HepG2 (cell line): ENCODE results near the gene FTCD. TPM values are rescaled to one million over a fixed set of nuclear protein-coding genes. Genes with fewer than 3 reads are reported as not detected.
A peak's percentile ranks its signal among the peaks of the same experiment; 100 is the strongest.

Experiments used
- ATAC-seq: fragments of 200-7000 bp; cut with Tn5 transposase; 3 replicates; pipeline ENCODE4 v1.9.1; 2020; ENCODE audit warnings: mild to moderate bottlenecking, moderate library complexity
- BruUV-seq: library from RNA; stranded (reverse); fragments of 400-500 nt; replicated peaks from 2 replicates; lab custom pipeline; 2021; lab: Mats Ljungman, UMichigan
- CTCF ChIA-PET: fragments of 300-600 bp; formaldehyde crosslinking; extraction: SDS; loops from one replicate; lab custom pipeline; 2021; ENCODE audit warnings: low total read pairs, inconsistent platforms, low intra/inter-chr PET ratio; lab: Yijun Ruan, JAX
- POLR2A ChIA-PET: fragments of 350-600 bp; sonication (Branson Sonifier 250); formaldehyde crosslinking; loops from one replicate; lab custom pipeline; 2020; ENCODE audit warnings: antibody characterized with exemption, inconsistent platforms; lab: Yijun Ruan, JAX
- DNase-seq: peaks from one replicate; pipeline ENCODE4 v3.0.0-alpha.2; 2015; ENCODE audit warnings: low spot score
- FAIRE-seq: peaks from 3 replicates; lab custom pipeline; 2011; peaks lifted over from hg19 to GRCh38; lab: Jason Lieb, UNC
- H2AFZ ChIP-seq: one replicate; pipeline ENCODE4 v1.6.1; 2011; ENCODE audit warnings: low read length, inconsistent platforms
- H3K27ac ChIP-seq: fragments of 300-600 bp; 3 replicates; pipeline ENCODE4 v1.8.0; 2011; ENCODE audit warnings: mixed run types, mild to moderate bottlenecking, mixed read lengths, low read length, inconsistent platforms; ENCODE audit not compliant: insufficient read depth; ENCODE audit errors: extremely low read length
- H3K27me3 ChIP-seq, 2 experiments: fragments of 200-600 bp in 1 of 2; 2 replicates in 1 of 2; 3 replicates in 1 of 2; pipeline versions ENCODE4 v1.6.0 to v1.8.0; 2011; ENCODE audit warnings: low read length in 2 of 2, mild to moderate bottlenecking in 2 of 2, moderate library complexity in 2 of 2, inconsistent platforms in 1 of 2; ENCODE audit not compliant: insufficient read depth in 2 of 2, control insufficient read depth in 1 of 2
- H3K36me3 ChIP-seq, 2 experiments: fragments of 200-600 bp in 1 of 2; replicated peaks in 1 of 2; 2 replicates in 1 of 2; 3 replicates in 1 of 2; pipeline versions ENCODE4 v1.5.1 to v1.8.0; 2011; ENCODE audit warnings: low read length in 2 of 2, inconsistent platforms in 1 of 2; ENCODE audit not compliant: insufficient read depth in 2 of 2, control insufficient read depth in 1 of 2
- H3K4me1 ChIP-seq: 2 replicates; pipeline ENCODE4 v1.5.1; 2012; ENCODE audit warnings: low read length, inconsistent platforms; ENCODE audit not compliant: insufficient read depth
- H3K4me2 ChIP-seq: 2 replicates; pipeline ENCODE4 v1.6.0; 2011; ENCODE audit warnings: low read depth, low read length, inconsistent platforms
- H3K4me3 ChIP-seq, 3 experiments: fragments of 200-600 bp in 1 of 3; sonication (generic), shearing (Covaris generic) in 1 of 3; replicated peaks in 1 of 3; 2 replicates each; pipeline ENCODE4 v1.5.1; 2011 to 2016; ENCODE audit warnings: low read length in 3 of 3, inconsistent platforms in 2 of 3, low read depth in 2 of 3, mild to moderate bottlenecking in 2 of 3, control low read depth in 1 of 3, mixed read lengths in 1 of 3; ENCODE audit not compliant: insufficient read depth in 1 of 3
- H3K79me2 ChIP-seq: one replicate; pipeline ENCODE4 v1.6.1; 2011; ENCODE audit warnings: low read length, inconsistent platforms; ENCODE audit not compliant: insufficient read depth
- H3K9ac ChIP-seq: 2 replicates; pipeline ENCODE4 v1.6.0; 2011; ENCODE audit warnings: mild to moderate bottlenecking, low read depth, low read length, inconsistent platforms; ENCODE audit not compliant: insufficient read depth
- H3K9me3 ChIP-seq: 2 replicates; pipeline ENCODE4 v1.5.1; 2012; ENCODE audit warnings: mild to moderate bottlenecking, low read length
- H4K20me1 ChIP-seq: 2 replicates; pipeline ENCODE4 v1.6.0; 2011; ENCODE audit warnings: inconsistent platforms, mild to moderate bottlenecking, low read length, moderate library complexity; ENCODE audit not compliant: insufficient read depth
- ATF7-NPFF ChIP-seq: sonication (generic); formaldehyde crosslinking; IDR thresholded peaks from 2 replicates; pipeline ENCODE4 v1.8.1; 2023; ENCODE audit warnings: mild to moderate bottlenecking, low read depth, missing genetic modification reagents, moderate library complexity
- FOXC1 ChIP-seq: sonication (generic); formaldehyde crosslinking; IDR thresholded peaks from 2 replicates; pipeline ENCODE4 v1.8.0; 2022; ENCODE audit warnings: mild to moderate bottlenecking, missing genetic modification reagents, borderline replicate concordance
- HNF4A ChIP-seq: sonication (generic); formaldehyde crosslinking; IDR thresholded peaks from 2 replicates; pipeline ENCODE4 v1.4.0; 2020; ENCODE audit warnings: missing genetic modification reagents
- POLR2G ChIP-seq: fragments of 200-400 bp; formaldehyde crosslinking; IDR thresholded peaks from 2 replicates; pipeline ENCODE4 v1.6.1; 2018; ENCODE audit warnings: mild to moderate bottlenecking, low read depth, low read length, moderate library complexity
- RORA ChIP-seq: sonication (generic); formaldehyde crosslinking; IDR thresholded peaks from 2 replicates; pipeline ENCODE4 v1.5.0; 2020; ENCODE audit warnings: mild to moderate bottlenecking, missing genetic modification reagents, moderate library complexity
- SOX5 ChIP-seq: IDR thresholded peaks from 2 replicates; pipeline ENCODE4 v1.6.1; 2016; ENCODE audit warnings: borderline replicate concordance
- YEATS2 ChIP-seq: sonication (generic); formaldehyde crosslinking; IDR thresholded peaks from 2 replicates; pipeline ENCODE4 v1.4.0; 2020; ENCODE audit warnings: missing genetic modification reagents, borderline replicate concordance
- ZBTB14 ChIP-seq: sonication (generic); formaldehyde crosslinking; IDR thresholded peaks from 2 replicates; pipeline ENCODE4 v1.4.0; 2020; ENCODE audit warnings: missing genetic modification reagents
- ZMYM2 ChIP-seq: sonication (generic); formaldehyde crosslinking; IDR thresholded peaks from 2 replicates; pipeline ENCODE4 v1.8.0; 2022; ENCODE audit warnings: mild to moderate bottlenecking, missing genetic modification reagents
- ZNF556 ChIP-seq: sonication (generic); formaldehyde crosslinking; IDR thresholded peaks from 2 replicates; pipeline ENCODE4 v1.4.0; 2020; ENCODE audit warnings: mild to moderate bottlenecking, missing genetic modification reagents, borderline replicate concordance
- WGBS: methylation state at CpG from one replicate; pipeline ENCODE4 v1.1.6; 2017; ENCODE audit warnings: low lambda C conversion rate; 5-methylcytosine and 5-hydroxymethylcytosine counted together
- in situ Hi-C: cut with HindIII; loops from 2 replicates; pipeline ENCODE4 v1.10.0; 2017; ENCODE audit warnings: low pct_unique_long_range_greater_than_20kb; ENCODE audit not compliant: extremely low pct_ligation_motif_present
- intact Hi-C: fragments of 100-400 bp; cut with micrococcal nuclease; formaldehyde crosslinking; loops from one replicate; pipeline ENCODE4 v1.10.0; 2022; ENCODE audit not compliant: unreplicated experiment
- polyA plus RNA-seq, 8 experiments: library from polyadenylated mRNA; depleted of rRNA in 3 of 8; stranded (reverse) in 7 of 8; unstranded in 1 of 8; fragments of >200 nt; fragmentation: Illumina TruSeq in 4 of 8; extraction: Trizol in 4 of 8; gene quantifications; 2 replicates each; pipeline versions ENCODE4 v1.2.1 to v1.2.3, GENCODE V29; 2011 to 2016; ENCODE audit warnings: low read depth in 4 of 8, missing spikeins in 1 of 8, mixed read lengths in 1 of 8; ENCODE audit not compliant: insufficient read depth in 1 of 8
- total RNA-seq, 5 experiments: library from RNA; depleted of rRNA; stranded (reverse); fragments of >200 nt; fragmentation: Illumina TruSeq; extraction: Trizol; gene quantifications; 2 replicates each; pipeline ENCODE4 v1.2.3, GENCODE V29; 2016; ENCODE audit warnings: low read depth in 1 of 5
- TF ChIP-seq, protein P1 (sequence below): sonication (generic); formaldehyde crosslinking; IDR thresholded peaks from 2 replicates; pipeline ENCODE4 v1.5.0; 2020; ENCODE audit warnings: mild to moderate bottlenecking, missing genetic modification reagents, borderline replicate concordance
- TF ChIP-seq, protein P2 (sequence below): sonication (generic); formaldehyde crosslinking; IDR thresholded peaks from 2 replicates; pipeline ENCODE4 v1.9.0; 2021; ENCODE audit warnings: missing genetic modification reagents, mild to moderate bottlenecking, borderline replicate concordance
- TF ChIP-seq, protein P3 (sequence below): sonication (generic); formaldehyde crosslinking; IDR thresholded peaks from 2 replicates; pipeline ENCODE4 v1.5.0; 2020; ENCODE audit warnings: mild to moderate bottlenecking, low read depth, missing genetic modification reagents, borderline replicate concordance

Gene FTCD
- total and polyA plus RNA-seq, 2 of the 13 experiments (the other 11 are each of a cell fraction or from before 2014, with no cell fraction given) = 75.7 to 105 TPM

DNA sequence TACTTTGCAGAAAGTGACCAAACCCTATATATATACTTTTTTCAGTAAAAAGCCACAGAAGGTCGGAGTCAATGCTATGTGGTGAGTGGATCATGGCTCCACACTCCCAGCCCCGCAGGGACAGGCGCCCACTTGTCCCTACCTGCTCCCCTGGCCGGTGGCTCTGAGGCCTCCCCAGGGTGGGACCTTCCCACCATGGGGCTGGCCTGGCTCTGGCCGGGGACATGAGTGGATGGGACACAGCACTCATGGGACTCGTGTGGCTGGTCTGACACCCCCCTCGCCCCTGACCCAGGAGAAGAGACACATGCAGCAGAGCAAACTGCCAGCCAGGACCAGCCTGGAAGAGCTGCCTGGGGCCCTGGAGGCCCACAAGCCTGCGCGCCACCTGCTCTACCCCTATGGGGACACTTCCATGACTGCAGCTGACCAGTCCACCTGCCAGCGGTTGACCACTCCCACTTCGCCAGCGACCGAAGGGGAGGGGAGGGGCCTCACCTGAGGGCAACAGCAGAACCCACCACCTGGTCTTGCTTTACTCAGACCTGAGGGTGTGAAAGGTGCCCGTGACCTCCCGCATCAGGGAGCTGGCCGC, 26.7 kb upstream of the FTCD start (continued):
- TF ChIP-seq, protein P1, sequence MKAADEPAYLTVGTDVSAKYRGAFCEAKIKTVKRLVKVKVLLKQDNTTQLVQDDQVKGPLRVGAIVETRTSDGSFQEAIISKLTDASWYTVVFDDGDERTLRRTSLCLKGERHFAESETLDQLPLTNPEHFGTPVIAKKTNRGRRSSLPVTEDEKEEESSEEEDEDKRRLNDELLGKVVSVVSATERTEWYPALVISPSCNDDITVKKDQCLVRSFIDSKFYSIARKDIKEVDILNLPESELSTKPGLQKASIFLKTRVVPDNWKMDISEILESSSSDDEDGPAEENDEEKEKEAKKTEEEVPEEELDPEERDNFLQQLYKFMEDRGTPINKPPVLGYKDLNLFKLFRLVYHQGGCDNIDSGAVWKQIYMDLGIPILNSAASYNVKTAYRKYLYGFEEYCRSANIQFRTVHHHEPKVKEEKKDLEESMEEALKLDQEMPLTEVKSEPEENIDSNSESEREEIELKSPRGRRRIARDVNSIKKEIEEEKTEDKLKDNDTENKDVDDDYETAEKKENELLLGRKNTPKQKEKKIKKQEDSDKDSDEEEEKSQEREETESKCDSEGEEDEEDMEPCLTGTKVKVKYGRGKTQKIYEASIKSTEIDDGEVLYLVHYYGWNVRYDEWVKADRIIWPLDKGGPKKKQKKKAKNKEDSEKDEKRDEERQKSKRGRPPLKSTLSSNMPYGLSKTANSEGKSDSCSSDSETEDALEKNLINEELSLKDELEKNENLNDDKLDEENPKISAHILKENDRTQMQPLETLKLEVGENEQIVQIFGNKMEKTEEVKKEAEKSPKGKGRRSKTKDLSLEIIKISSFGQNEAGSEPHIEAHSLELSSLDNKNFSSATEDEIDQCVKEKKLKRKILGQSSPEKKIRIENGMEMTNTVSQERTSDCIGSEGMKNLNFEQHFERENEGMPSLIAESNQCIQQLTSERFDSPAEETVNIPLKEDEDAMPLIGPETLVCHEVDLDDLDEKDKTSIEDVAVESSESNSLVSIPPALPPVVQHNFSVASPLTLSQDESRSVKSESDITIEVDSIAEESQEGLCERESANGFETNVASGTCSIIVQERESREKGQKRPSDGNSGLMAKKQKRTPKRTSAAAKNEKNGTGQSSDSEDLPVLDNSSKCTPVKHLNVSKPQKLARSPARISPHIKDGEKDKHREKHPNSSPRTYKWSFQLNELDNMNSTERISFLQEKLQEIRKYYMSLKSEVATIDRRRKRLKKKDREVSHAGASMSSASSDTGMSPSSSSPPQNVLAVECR (CRISPR knock-in tag) = no peak
- TF ChIP-seq, protein P2, sequence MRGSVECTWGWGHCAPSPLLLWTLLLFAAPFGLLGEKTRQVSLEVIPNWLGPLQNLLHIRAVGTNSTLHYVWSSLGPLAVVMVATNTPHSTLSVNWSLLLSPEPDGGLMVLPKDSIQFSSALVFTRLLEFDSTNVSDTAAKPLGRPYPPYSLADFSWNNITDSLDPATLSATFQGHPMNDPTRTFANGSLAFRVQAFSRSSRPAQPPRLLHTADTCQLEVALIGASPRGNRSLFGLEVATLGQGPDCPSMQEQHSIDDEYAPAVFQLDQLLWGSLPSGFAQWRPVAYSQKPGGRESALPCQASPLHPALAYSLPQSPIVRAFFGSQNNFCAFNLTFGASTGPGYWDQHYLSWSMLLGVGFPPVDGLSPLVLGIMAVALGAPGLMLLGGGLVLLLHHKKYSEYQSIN (CRISPR knock-in tag) = no peak
- TF ChIP-seq RORA (CRISPR knock-in tag) = no peak

DNA sequence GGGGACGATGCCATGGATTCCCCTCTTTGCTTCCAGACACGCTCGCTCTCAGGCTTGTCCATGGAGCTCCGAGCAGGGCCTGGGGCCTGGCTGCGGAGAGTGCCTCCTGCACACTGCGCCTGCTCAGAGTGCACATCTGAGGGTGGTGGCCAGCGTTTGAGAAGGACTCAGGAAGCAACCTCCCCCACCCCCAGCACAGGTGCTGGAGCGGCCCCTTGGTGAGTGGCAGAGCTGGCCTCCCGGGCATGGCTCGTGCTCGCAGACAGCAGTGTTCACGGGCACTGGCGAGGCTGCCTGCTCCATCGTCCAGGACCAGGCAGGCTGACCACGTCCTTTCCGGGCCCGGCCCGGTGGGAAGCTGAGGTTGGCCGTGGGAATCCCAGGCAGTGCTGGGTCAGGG, 26.1 kb upstream of the FTCD start:
- Histone ChIP-seq H3K4me1 (peaks cover 20% of the 10 kb centered on the region), H2AFZ (no peak overlapping the region), H3K27me3 (no peaks in the 10 kb centered on the region; a peak in 1 of 5 replicates), H3K4me2 (no peak overlapping the region), H3K9me3 (no peaks in the 10 kb centered on the region), H4K20me1 (0 out of 2 replicates have a peak, but pooled peaks cover 2% of the 10 kb centered on the region), H3K9ac (no peak overlapping the region), H3K27ac (no peak overlapping the region), H3K79me2 (no peaks in the 10 kb centered on the region), H3K4me3 (no peak overlapping the region), H3K36me3 (no peaks in the 10 kb centered on the region)
- in situ Hi-C loops = no loop called here
- no CpG with 5 or more reads among the region's 19 CpGs for WGBS
- TF ChIP-seq ZMYM2 (CRISPR knock-in tag) (no peak), YEATS2 (CRISPR knock-in tag) (no peak), FOXC1 (CRISPR knock-in tag) (no peak), POLR2G (no peak), ATF7-NPFF (CRISPR knock-in tag) (no peak), ZBTB14 (CRISPR knock-in tag) (no peak), HNF4A (CRISPR knock-in tag) (no peak), ZNF556 (CRISPR knock-in tag) (no peak), SOX5 (CRISPR knock-in tag) (no peak)
- TF ChIP-seq, protein P3, sequence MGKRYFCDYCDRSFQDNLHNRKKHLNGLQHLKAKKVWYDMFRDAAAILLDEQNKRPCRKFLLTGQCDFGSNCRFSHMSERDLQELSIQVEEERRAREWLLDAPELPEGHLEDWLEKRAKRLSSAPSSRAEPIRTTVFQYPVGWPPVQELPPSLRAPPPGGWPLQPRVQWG (CRISPR knock-in tag) = no peak
- peak; percentile 3; the same call in 1 of the 3 replicates for ATAC-seq
- no TSS peak for BruUV-seq
- intact Hi-C loops = no loop called here
- no peak for FAIRE-seq
- no peak for DNase-seq
- POLR2A ChIA-PET = no interaction called here
- CTCF ChIA-PET = no interaction called here
